GM15510 (cell line): Measurements from ENCODE around the gene SLC51A.

Experiments
- POLR2A ChIP-seq: IDR thresholded peaks from 3 replicates; pipeline ENCODE4 v1.6.1; 2011; ENCODE audit warnings: borderline replicate concordance; ENCODE audit not compliant: insufficient read length; ENCODE audit errors: extremely low read depth

Gene SLC51A

GRCh38 chr3:196275126-196275525 lies 58.8 kb downstream of the SLC51A start:
- TF ChIP-seq POLR2A, result no peak

- TF ChIP-seq POLR2A, result no peak
Measured at GRCh38 chr3:196280689-196281440, 64.5 kb downstream of the SLC51A start.

- TF ChIP-seq POLR2A, result no peak
Measured at GRCh38 chr3:196281962-196282361, 65.6 kb downstream of the SLC51A start.
